NCI-H82 (cell line): ENCODE measurements around the gene ZFYVE28.

Experiments
- DNase-seq: peaks from one replicate; lab custom pipeline; 2025; lab: John Stamatoyannopoulos, UW

Gene ZFYVE28

GRCh38 chr4:2259541-2260343 lies 158.7 kb downstream of the ZFYVE28 start:
- no peak for DNase-seq

DNA sequence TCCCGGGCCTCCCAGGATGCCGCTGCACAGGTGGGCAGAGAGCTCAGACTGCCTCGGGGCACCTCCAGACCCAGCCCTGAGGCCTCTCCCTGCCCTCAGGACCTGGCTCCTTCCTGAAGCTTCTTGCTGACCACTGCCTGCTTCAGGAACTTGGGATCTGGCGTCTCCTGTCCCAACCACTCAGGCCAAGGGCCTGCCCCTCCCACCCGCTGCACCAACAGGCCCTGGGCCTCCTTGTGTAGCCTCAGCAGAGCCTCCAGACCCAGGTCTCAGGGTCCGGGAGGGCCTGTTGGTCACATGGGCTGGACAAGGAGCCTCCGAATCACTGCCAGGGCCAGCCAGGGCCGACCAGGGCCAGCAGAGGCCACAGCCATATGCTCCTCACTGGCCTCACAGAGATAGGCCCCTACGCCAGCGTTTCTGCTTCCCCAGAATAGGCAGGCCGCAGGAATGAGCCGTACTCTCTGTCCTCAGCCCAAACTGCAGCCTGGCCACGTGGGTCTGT lies 159.4 kb downstream of the ZFYVE28 start:
- DNase-seq, result no peak

DNA sequence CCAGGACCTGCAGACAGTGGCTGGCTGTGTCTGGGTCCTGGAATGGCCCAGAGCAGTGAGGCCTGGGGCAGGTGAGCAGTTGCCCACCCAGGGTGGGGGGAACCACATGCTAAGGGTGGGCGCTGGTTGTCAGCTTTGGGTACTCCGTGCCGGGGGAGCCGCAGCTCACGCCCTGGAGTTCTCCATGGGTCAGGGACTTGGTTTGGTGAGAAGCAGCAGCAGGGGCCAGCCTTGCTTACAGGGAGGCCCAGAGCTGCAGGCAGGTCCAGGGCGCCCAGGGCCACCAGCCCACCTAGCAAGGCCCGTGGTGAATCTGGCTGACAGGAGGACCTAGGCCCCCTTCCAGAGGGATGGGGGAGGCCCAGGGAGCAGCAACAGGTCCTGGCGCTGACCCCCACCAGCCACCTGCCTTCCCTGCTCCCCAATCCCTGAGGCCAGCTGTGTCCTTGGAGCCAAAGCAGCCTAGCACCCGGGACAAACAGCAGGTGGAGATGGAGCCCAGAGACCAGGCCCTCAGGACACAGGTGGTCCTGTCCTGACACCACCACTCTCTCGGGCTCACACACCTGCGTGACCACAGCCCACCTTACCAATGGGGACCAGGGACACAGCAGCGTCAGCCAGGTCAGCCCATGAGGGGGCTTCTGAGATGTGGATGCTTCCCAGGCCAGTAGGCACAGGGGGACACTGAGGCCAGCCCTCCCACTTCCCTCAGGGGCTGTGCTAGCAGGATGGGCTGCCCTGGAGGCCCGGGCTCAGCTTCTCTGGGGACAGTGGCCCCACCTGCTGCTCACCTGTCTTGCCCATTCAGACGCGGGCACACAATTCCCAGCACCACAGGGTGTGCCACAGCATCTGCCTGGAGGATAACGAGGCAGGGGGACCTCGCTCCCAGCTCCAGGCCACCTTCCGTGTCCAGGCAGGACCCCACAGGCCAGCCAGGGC lies 160.1 kb downstream of the ZFYVE28 start:
- DNase-seq, result no peak

GRCh38 chr4:2257361-2258081 lies 160.9 kb downstream of the ZFYVE28 start:
- DNase-seq, result no peak

DNA sequence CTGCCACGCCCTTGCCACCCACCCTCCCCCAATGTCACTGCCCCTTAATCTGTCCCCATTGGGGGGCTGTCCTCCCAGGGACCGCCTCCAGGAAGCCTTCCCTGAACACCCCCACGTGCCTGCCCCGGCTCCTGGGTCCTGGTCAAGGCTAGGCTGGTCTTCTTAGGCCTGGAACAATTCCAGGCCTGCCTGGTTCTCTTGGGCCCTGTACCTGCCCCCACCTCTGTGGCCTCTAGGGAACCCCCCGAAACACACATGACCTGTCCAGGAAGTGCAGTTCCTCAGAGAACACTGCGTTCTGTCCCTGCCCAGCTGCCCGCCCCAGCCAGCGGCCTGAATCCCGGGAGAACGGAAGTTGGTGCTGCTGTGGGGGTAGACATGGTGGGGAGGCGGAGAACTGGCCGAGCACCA lies 161.7 kb downstream of the ZFYVE28 start:
- DNase-seq, result no peak

- no peak for DNase-seq
Measured at GRCh38 chr4:2256156-2256731, 162.2 kb downstream of the ZFYVE28 start.

DNA sequence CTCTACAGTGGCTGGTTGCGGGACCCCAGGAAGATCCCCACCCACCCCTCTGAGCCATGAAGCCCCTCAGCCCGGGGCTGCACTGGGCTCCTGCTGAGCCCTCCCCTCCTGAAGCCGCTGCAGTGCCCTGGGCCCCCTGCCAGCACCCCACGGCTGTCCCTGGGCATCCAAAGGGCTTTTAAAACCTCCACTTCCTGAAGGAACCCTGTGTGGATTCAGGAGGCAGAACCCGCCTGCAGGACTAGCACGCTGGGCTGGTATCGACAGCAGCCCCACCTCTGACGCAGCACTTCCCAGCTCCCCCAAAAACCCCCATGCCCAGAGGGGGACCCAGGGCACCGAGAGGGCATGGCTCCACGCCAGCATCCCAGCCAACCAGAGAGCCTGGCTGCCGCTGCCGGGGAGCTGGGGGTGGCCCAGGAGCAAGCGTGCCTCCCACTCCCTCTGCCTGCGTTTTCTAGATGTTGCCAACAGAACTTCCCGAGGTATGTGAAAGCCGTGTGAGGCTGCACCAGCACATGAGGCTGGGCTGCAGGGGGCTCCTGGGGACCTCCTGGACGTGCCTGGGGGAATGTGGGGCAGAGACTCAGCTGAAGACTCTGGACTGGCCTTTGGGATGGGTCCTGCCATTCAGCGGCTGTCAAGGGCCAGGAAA lies 162.8 kb downstream of the ZFYVE28 start:
- DNase-seq, result no peak

GRCh38 chr4:2254665-2255500 lies 163.6 kb downstream of the ZFYVE28 start:
- no peak for DNase-seq

- no peak for DNase-seq
Measured at GRCh38 chr4:2253160-2254084, 165.0 kb downstream of the ZFYVE28 start.

GRCh38 chr4:2252530-2253091 lies 165.8 kb downstream of the ZFYVE28 start:
- DNase-seq, result no peak

GRCh38 chr4:2251795-2252529 lies 166.5 kb downstream of the ZFYVE28 start:
- DNase-seq, result no peak

GRCh38 chr4:2251073-2251794 lies 167.2 kb downstream of the ZFYVE28 start:
- DNase-seq, result no peak

- no peak for DNase-seq
Measured at GRCh38 chr4:2250357-2251072, 167.9 kb downstream of the ZFYVE28 start.

GRCh38 chr4:2249526-2250356 lies 168.7 kb downstream of the ZFYVE28 start:
- DNase-seq, result no peak

DNA sequence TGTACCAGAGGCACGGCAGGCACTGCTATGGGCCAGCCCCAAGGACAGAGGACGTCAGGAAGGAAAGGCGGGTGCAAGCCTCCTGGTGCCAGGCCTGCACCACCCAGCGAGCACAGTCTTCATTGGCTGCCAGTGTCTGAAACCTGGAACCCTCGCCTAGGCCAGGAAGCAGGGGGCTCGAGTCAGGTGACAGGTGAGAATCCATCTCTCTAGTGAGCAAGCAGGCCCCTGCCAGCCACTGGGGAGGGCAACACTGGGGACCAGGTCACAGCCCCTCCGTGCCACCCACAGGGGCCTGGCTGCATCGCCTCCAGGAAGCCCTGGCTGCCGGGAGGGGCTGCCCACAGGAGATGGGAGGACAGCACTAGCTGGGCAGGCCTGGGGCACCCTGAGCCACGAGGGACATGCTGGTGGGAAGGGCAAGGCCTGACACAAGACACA lies 169.6 kb downstream of the ZFYVE28 start:
- no peak for DNase-seq
